Gastrocnemius medialis (tissue), 4 donors: Measurements from ENCODE around the gene CRELD1. TPM values are rescaled to one million over a fixed set of nuclear protein-coding genes. Genes with fewer than 3 reads are reported as not detected.

ENCODE experiments used
- ATAC-seq, 2 donors: fragments of 150-250 bp; one replicate each; pipeline ENCODE4 v1.9.1; 2016
- DNase-seq, 2 donors: peaks; one replicate each; pipeline ENCODE4 v3.0.0-alpha.2; 2019
- H3K27ac ChIP-seq, 4 donors: fragments of 200-600 bp; sonication (generic); 1 replicate in 1 of 4; 2 replicates in 3 of 4; pipeline ENCODE4 v1.5.1; 2016 to 2018; ENCODE audit warnings: mild to moderate bottlenecking in 2 of 4, moderate library complexity in 1 of 4
- H3K27me3 ChIP-seq, 3 donors: fragments of 200-600 bp; sonication (generic) in 2 of 3; 1 replicate in 1 of 3; 2 replicates in 2 of 3; pipeline versions ENCODE4 v1.5.1 to v1.6.0; 2016 to 2019; ENCODE audit warnings: mild to moderate bottlenecking in 1 of 3, moderate library complexity in 1 of 3
- H3K36me3 ChIP-seq, 2 donors: fragments of 200-600 bp; sonication (generic) in 1 of 2; one replicate each; pipeline ENCODE4 v1.5.1; 2017 to 2018
- H3K4me1 ChIP-seq, 2 donors: fragments of 200-600 bp; sonication (generic) in 1 of 2; one replicate each; pipeline ENCODE4 v1.5.1; 2016 to 2017; ENCODE audit warnings: mild to moderate bottlenecking in 2 of 2
- H3K4me3 ChIP-seq, 4 donors: fragments of 200-600 bp; sonication (generic) in 3 of 4; 1 replicate in 1 of 4; 2 replicates in 3 of 4; pipeline ENCODE4 v1.5.1; 2016 to 2019; ENCODE audit warnings: mild to moderate bottlenecking in 2 of 4
- H3K9me3 ChIP-seq, 3 donors: fragments of 200-600 bp; sonication (generic) in 2 of 3; 1 replicate in 1 of 3; 2 replicates in 2 of 3; pipeline ENCODE4 v1.5.1; 2016 to 2019
- POLR2A ChIP-seq, 2 donors: fragments of 450-650 bp; IDR thresholded peaks; one replicate each; pipeline ENCODE4 v1.6.1; 2017; ENCODE audit warnings: antibody characterized with exemption in 2 of 2, mild to moderate bottlenecking in 2 of 2, moderate library complexity in 2 of 2
- in situ Hi-C, 4 donors: fragments of 200-750 bp; cut with MboI; loops; one replicate each; pipeline versions ENCODE4 v1.15.0 to v1.8.0; 2017; ENCODE audit warnings: low sequenced_read_pairs in 4 of 4
- intact Hi-C: fragments of 100-400 bp; cut with DNase I; formaldehyde crosslinking; loops from one replicate; pipeline ENCODE4 v1.15.1; 2023; ENCODE audit warnings: low total_unique reads
- total RNA-seq, 4 donors: library from RNA; depleted of rRNA; stranded (reverse); fragments of >200 nt; gene quantifications; one replicate each; pipeline versions ENCODE4 v1.1.0 to v1.2.3, GENCODE V29; 2016
- TF ChIP-seq, protein P1 (sequence below), 5 experiments: fragments of 450-650 bp in 3 of 5; fragments of 200-600 bp in 2 of 5; sonication (generic) in 2 of 5; IDR thresholded peaks in 4 of 5; conservative IDR thresholded peaks in 1 of 5; 1 replicate in 4 of 5; 2 replicates in 1 of 5; pipeline ENCODE4 v1.5.1; 2016 to 2019; ENCODE audit warnings: antibody characterized with exemption in 5 of 5, mild to moderate bottlenecking in 3 of 5, moderate library complexity in 3 of 5

The CRELD1 gene
- total RNA-seq, 4 donors from 2014 or later, result 31.6 to 42.3 (median 37.1) TPM

DNA sequence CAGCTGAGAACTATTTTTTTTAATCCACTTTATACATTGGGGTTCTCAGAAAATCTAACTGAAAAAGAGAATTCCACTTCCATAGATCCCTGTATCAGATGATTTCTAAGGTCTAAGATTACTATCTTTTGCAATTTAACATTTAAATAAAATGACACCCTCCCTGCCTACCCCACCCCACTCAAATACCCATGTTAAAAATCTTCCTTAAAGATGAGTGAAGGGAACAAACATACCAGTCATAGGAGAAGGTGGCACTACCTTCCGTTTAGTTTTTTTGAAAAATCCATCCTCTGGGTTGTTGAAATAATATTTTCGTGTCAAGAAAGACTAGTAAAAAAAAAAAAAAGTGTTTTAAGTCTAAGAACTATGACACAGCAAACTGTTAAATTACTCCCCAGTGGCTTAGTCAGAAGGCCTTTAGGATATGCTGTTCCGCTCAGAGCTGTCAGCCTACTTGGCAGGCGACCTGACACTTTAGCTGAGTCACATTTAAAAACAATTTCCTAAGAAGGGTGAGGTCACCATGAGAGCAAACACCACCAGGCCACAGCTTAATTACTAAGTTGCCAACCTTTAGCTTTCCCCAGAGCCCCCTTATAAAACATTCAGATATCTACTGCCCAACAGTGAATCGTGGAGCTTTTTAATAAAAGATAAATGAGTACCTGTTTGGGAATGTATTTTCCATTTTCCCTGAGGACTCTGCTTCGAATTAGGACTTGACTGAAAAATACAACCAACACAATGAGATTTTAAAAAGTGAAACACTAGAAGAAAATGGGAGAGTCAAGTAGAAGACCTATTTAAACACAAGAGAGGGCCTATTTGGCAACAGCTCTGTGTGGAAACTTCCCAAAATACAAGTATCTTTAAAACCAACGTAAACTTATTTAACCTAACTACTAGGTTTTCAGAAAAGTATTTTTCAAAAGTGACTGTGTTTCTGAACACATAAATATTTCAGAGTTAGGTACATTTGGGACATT is 43.4 kb downstream of the CRELD1 start:
- Histone ChIP-seq H3K27me3 (no peaks in the 10 kb centered on the region), H3K4me3 (peak overlapping the region; percentile 23 to 56 (median 50)), H3K4me1 (peaks cover 36 to 54% of the 10 kb centered on the region in 2 donors), H3K27ac (peak overlapping the region; percentile 89 to 96 (median 90)), H3K9me3 (no peaks in the 10 kb centered on the region), H3K36me3 (peaks cover 0 to 28% of the 10 kb centered on the region in 2 donors)
- in situ Hi-C loops (no loop called here), intact Hi-C loops (loop anchor here (2.0 to 5.0 kb wide), 3 partner anchors 30 to 580 kb away; partner anchors contain the start of gene SETD5)
- DNase-seq (peak; percentile 83 to 93), ATAC-seq (peak; percentile 98 to 99)
- TF ChIP-seq, protein P1, sequence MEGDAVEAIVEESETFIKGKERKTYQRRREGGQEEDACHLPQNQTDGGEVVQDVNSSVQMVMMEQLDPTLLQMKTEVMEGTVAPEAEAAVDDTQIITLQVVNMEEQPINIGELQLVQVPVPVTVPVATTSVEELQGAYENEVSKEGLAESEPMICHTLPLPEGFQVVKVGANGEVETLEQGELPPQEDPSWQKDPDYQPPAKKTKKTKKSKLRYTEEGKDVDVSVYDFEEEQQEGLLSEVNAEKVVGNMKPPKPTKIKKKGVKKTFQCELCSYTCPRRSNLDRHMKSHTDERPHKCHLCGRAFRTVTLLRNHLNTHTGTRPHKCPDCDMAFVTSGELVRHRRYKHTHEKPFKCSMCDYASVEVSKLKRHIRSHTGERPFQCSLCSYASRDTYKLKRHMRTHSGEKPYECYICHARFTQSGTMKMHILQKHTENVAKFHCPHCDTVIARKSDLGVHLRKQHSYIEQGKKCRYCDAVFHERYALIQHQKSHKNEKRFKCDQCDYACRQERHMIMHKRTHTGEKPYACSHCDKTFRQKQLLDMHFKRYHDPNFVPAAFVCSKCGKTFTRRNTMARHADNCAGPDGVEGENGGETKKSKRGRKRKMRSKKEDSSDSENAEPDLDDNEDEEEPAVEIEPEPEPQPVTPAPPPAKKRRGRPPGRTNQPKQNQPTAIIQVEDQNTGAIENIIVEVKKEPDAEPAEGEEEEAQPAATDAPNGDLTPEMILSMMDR (IDR thresholded peaks at IDR 0.05 in 4 of 5, conservative IDR thresholded peaks at IDR 0.05 in 1 of 5), result no peak
- TF ChIP-seq POLR2A (IDR thresholded peaks at IDR 0.05), result peak; percentile 36 to 37

DNA sequence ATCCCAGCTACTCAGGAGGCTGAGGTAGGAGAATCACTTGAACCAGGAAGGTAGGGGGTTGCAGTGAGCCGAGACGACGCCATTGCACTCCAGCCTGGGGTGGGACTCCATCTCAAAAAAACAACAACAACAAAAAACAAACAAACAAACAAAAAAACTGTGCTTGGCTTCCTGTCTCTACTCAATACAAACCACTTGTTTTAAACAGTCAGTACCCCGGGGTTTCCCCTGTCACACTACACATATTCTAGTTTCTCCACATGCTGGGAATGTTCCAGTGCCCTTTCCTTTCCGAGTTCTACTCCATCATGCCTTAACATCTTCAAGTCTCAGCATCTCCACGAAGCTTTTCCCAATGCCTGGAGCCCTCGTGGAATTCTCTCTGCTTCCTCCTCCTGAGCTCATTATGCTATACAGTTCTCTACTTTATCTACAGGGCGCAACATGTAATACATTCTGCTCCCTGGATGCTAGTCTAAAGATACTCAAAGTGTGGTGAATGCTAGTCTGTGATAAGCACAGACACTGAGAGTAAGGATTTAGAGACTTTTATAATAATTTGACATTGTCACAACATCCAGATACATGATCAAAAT is 45.2 kb downstream of the CRELD1 start:
- peaks cover 0 to 10% of the 10 kb centered on the region in 2 donors for H3K36me3 ChIP-seq
- H3K4me3 ChIP-seq, result no peak overlapping the region
- no peaks in the 10 kb centered on the region for H3K9me3 ChIP-seq
- intact Hi-C loops (loop anchor here (2.0 to 5.0 kb wide), 2 partner anchors 46 to 213 kb away; partner anchors contain the start of gene CRELD1), in situ Hi-C loops (no loop called here)
- peaks cover 44 to 64% of the 10 kb centered on the region in 2 donors for H3K4me1 ChIP-seq
- ATAC-seq (no peak), DNase-seq (no peak)
- H3K27ac ChIP-seq, result peak overlapping the region; percentile 89 to 96 (median 90)
- H3K27me3 ChIP-seq, result no peaks in the 10 kb centered on the region
- TF ChIP-seq POLR2A (IDR thresholded peaks at IDR 0.05), result peak in 1 of 2 donors; percentile 11
- TF ChIP-seq, protein P1 (IDR thresholded peaks at IDR 0.05 in 4 of 5, conservative IDR thresholded peaks at IDR 0.05 in 1 of 5), result no peak

DNA sequence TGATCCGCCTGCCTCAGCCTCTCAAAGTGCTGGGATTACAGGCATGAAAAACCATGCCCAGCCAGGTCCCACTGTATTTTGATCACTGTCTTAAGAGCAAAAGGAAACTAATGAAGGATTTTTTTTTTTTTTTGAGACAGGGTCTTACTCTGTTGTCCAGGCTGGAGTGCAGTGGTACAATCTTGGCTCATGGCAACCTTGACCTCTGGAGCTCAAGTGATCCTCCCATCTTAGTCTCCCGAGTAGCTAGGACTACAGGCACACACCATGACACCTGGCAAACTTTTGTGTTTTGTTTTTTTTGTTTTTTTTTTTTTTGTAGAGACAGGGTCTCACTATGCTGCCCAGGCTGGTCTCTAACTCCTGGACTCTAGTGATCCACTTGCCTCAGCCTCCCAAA is 46.6 kb downstream of the CRELD1 start:
- ATAC-seq, result no peak
- Histone ChIP-seq H3K4me1 (peaks cover 45 to 66% of the 10 kb centered on the region in 2 donors), H3K27ac (peak overlapping the region; percentile 89 to 96 (median 90)), H3K36me3 (peaks cover 0 to 14% of the 10 kb centered on the region in 2 donors), H3K27me3 (no peaks in the 10 kb centered on the region), H3K4me3 (no peak overlapping the region), H3K9me3 (no peaks in the 10 kb centered on the region)
- in situ Hi-C loops (no loop called here), intact Hi-C loops (no loop called here)
- no peak for DNase-seq
- TF ChIP-seq, protein P1 (IDR thresholded peaks at IDR 0.05 in 4 of 5, conservative IDR thresholded peaks at IDR 0.05 in 1 of 5), result no peak
- no peak for TF ChIP-seq POLR2A (IDR thresholded peaks at IDR 0.05)

DNA sequence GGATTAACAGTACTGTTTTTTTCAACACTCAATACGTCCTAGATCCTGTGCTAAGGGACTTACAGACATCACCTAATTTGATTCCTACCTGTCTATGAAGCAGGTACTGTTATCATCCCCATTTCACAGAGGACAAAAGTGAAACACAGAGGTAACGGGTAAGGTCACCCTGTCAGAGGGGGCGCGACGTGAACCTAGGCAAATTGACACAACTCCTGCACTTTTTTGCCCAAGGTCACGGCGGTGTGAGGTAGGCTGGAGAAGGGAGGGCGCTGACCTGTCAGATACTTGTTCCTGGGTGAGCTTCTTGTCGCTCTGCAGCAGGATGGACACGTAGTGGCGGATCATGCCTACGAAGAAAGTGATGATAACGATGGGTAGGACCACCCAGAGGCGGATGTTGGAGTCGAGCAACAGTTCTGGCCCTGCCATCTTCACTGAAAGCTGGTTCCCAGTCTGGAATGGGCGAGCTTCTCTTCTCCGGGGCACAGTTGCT is 52.6 kb downstream of the CRELD1 start:
- in situ Hi-C loops, result no loop called here

More for the DNA sequence above, 52.6 kb downstream of the CRELD1 start:
- intact Hi-C loops, result loop anchor here (2.0 kb wide), 1 partner anchor 41 kb away; the partner anchor contains the start of gene FANCD2
- peak overlapping the region; percentile 82 to 89 (median 88) for H3K27ac ChIP-seq
- no peaks in the 10 kb centered on the region for H3K27me3 ChIP-seq
- H3K4me1 ChIP-seq, result peaks cover 35 to 39% of the 10 kb centered on the region in 2 donors
- H3K36me3 ChIP-seq, result peaks cover 0 to 8% of the 10 kb centered on the region in 2 donors
- TF ChIP-seq, protein P1 (IDR thresholded peaks at IDR 0.05 in 4 of 5, conservative IDR thresholded peaks at IDR 0.05 in 1 of 5), result no peak
- TF ChIP-seq POLR2A (IDR thresholded peaks at IDR 0.05), result no peak
- peak; percentile 42 to 45 for ATAC-seq
- DNase-seq, result no peak
- H3K4me3 ChIP-seq, result peak overlapping the region; percentile 82 to 99 (median 89)
- no peaks in the 10 kb centered on the region for H3K9me3 ChIP-seq
